Heart right ventricle (tissue), 16 donors: Measurements from ENCODE around the gene BPIFB3. TPM values are rescaled to one million over a fixed set of nuclear protein-coding genes. Genes with fewer than 3 reads are reported as not detected.

Experiments
- ATAC-seq, 8 donors: fragments of 200-7000 bp; cut with Tn5 transposase; one replicate each; pipeline ENCODE4 v1.9.1; 2020; ENCODE audit warnings: mild to moderate bottlenecking in 8 of 8, moderate library complexity in 8 of 8, moderate number of reproducible peaks in 1 of 8
- DNase-seq, 2 donors: peaks; one replicate each; pipeline ENCODE4 v3.0.0-alpha.2; 2020
- H3K27ac ChIP-seq, 10 donors: fragments of 200-600 bp; sonication (generic) in 2 of 10; one replicate each; pipeline versions ENCODE4 v1.5.0 to v1.8.0; 2020 to 2022; ENCODE audit warnings: mild to moderate bottlenecking in 3 of 10
- H3K27me3 ChIP-seq, 7 donors: fragments of 200-600 bp; one replicate each; pipeline ENCODE4 v1.8.0; 2021 to 2022; ENCODE audit warnings: mild to moderate bottlenecking in 2 of 7
- H3K36me3 ChIP-seq, 9 donors: fragments of 200-600 bp; sonication (generic) in 1 of 9; one replicate each; pipeline versions ENCODE4 v1.5.0 to v1.8.0; 2020 to 2022; ENCODE audit warnings: mild to moderate bottlenecking in 2 of 9
- H3K4me1 ChIP-seq, 9 donors: fragments of 200-600 bp; sonication (generic) in 1 of 9; one replicate each; pipeline versions ENCODE4 v1.5.0 to v1.8.0; 2020 to 2022; ENCODE audit warnings: mild to moderate bottlenecking in 4 of 9
- H3K4me3 ChIP-seq, 10 donors: fragments of 200-600 bp; sonication (generic) in 2 of 10; one replicate each; pipeline versions ENCODE4 v1.5.0 to v1.8.0; 2020 to 2022; ENCODE audit warnings: mild to moderate bottlenecking in 7 of 10, moderate library complexity in 2 of 10
- H3K9me3 ChIP-seq, 11 donors: fragments of 200-600 bp in 10 of 11; sonication (generic) in 2 of 11; one replicate each; pipeline versions ENCODE4 v1.5.0 to v1.8.0; 2013 to 2022; ENCODE audit warnings: mild to moderate bottlenecking in 2 of 11, control low read depth in 1 of 11, moderate library complexity in 1 of 11
- CTCF ChIP-seq, 9 donors: fragments of 200-600 bp; sonication (generic) in 2 of 9; IDR thresholded peaks; one replicate each; pipeline versions ENCODE4 v1.5.0 to v1.8.0; 2021 to 2022; ENCODE audit warnings: antibody characterized with exemption in 9 of 9, mild to moderate bottlenecking in 5 of 9, moderate library complexity in 1 of 9
- WGBS, 2 donors: extraction: QIAGEN DNeasy Blood & Tissue Kit; methylation state at CpG; one replicate each; pipeline ENCODE4 v1.1.7; 2013; ENCODE audit warnings: inconsistent platforms in 1 of 2; 5-methylcytosine and 5-hydroxymethylcytosine counted together
- intact Hi-C, 10 donors: fragments of 100-400 bp; cut with DNase I; formaldehyde crosslinking; loops; one replicate each; pipeline versions ENCODE4 v1.11.1 to v1.14.2; 2022
- polyA plus RNA-seq, 2 donors: library from polyadenylated mRNA; stranded (reverse); fragments of 200-250 nt; gene quantifications; one replicate each; pipeline ENCODE4 v1.2.3, GENCODE V29; 2013
- total RNA-seq, 10 donors: library from RNA; stranded (reverse); fragmentation: NEBNext Ultra II Directional in 3 of 10; extraction: Animal tissue kit (Norgen Biotek cat#: 25700) in 3 of 10; gene quantifications; one replicate each; pipeline versions ENCODE4 v1.2.1 to v1.2.4, GENCODE V29; 2021 to 2023
- donor health status: Arrhythmogenic right ventricular cardiomyopathy.
- donor health status: ischemic (EF 13 %, LVEDD 7.1; RV severe dilation, severe dysfunction).
- donor health status: healthy with polysubstance abuse.
- donor health status: DM: no; HTN: yes; CAD: no.
- donor health status: DM: no; HTN: no; CAD: no.
- donor health status: ischemic (EF 25% LVEDD 6.9; RV normal size, moderate dysfunction).
- donor health status: ischemic (EF 25% LVEDD 5.7; RV mildly dilated, moderate dysfunction).
- donor health status: healthy.
- donor health status: DM: yes; HTN: yes; CAD: no.
- donor health status: Ischemic cardiomyopathy.
- donor health status: ischemic (EF 35%, LVEDD 5.7; RV mildly dilated, moderate dysfunction).
- donor health status: nonischemic (EF 11% LVEDD 7.7; RV severe dilation, severe dysfunction).
- donor health status: DM: yes; HTN: yes; CAD: no.
- donor health status: PGD.
- donor health status: ischemic (EF 29% LVEDD 5.4; RV normal size, mild dysfunction).
- donor health status: nonischemic (EF 23%, LVEDD 6.1; RV moderate dilation, normal function).

The BPIFB3 gene
- total and polyA plus RNA-seq, 12 donors, result not detected

- Histone ChIP-seq H3K27me3 (peaks cover 0 to 9% (median 0%) of the 10 kb centered on the region in 7 donors), H3K4me3 (no peak overlapping the region), H3K27ac (no peak overlapping the region), H3K9me3 (no peaks in the 10 kb centered on the region), H3K36me3 (no peaks in the 10 kb centered on the region), H3K4me1 (no peaks in the 10 kb centered on the region)
- 45 to 50% methylated on average over 4 of the region's 4 CpGs for WGBS, 2 donors
- DNase-seq (no peak), ATAC-seq (no peak)
- intact Hi-C loops, result loop anchor here in 8 of 10 donors (2.0 to 10.0 kb wide), 8 partner anchors 194 to 422 kb away; partner anchors contain the start of gene C20orf203 (in 1 of the 8)
- TF ChIP-seq CTCF (IDR thresholded peaks at IDR 0.05), result no peak
These were observed 43.3 kb downstream of the BPIFB3 start for GRCh38 chr20:33097001-33097400.

GRCh38 chr20:33099843-33100538 is 46.3 kb downstream of the BPIFB3 start:
- intact Hi-C loops, result loop anchor here in 8 of 10 donors (5.0 to 10.0 kb wide), 6 partner anchors 195 to 425 kb away; partner anchors contain the start of gene C20orf203 (in 1 of the 8)
- Histone ChIP-seq H3K4me3 (no peak overlapping the region), H3K4me1 (no peaks in the 10 kb centered on the region), H3K36me3 (no peaks in the 10 kb centered on the region), H3K27me3 (peaks cover 0 to 30% (median 4%) of the 10 kb centered on the region in 7 donors), H3K9me3 (no peaks in the 10 kb centered on the region), H3K27ac (no peak overlapping the region)
- ATAC-seq, result no peak
- TF ChIP-seq CTCF (IDR thresholded peaks at IDR 0.05), result no peak
- 61 to 73% methylated on average over 10 of the region's 10 CpGs for WGBS, 2 donors
- DNase-seq, result no peak

GRCh38 chr20:33103556-33103955 is 49.9 kb downstream of the BPIFB3 start:
- no peak for TF ChIP-seq CTCF (IDR thresholded peaks at IDR 0.05)
- Histone ChIP-seq H3K4me3 (no peak overlapping the region), H3K9me3 (no peaks in the 10 kb centered on the region), H3K27me3 (peaks cover 0 to 25% (median 4%) of the 10 kb centered on the region in 7 donors), H3K27ac (no peak overlapping the region), H3K4me1 (peaks cover 0 to 6% (median 0%) of the 10 kb centered on the region in 9 donors), H3K36me3 (no peaks in the 10 kb centered on the region)
- ATAC-seq (no peak), DNase-seq (no peak)
- intact Hi-C loops, result no loop called here
- WGBS, 2 donors, result 80 to 86% methylated on average over 3 of the region's 3 CpGs

GRCh38 chr20:33104336-33104735 is 50.6 kb downstream of the BPIFB3 start:
- H3K36me3 ChIP-seq, result no peaks in the 10 kb centered on the region
- H3K4me1 ChIP-seq, result peaks cover 0 to 6% (median 0%) of the 10 kb centered on the region in 9 donors
- no peak for TF ChIP-seq CTCF (IDR thresholded peaks at IDR 0.05)
- H3K9me3 ChIP-seq, result no peaks in the 10 kb centered on the region
- intact Hi-C loops, result no loop called here
- H3K4me3 ChIP-seq, result no peak overlapping the region
- DNase-seq (no peak), ATAC-seq (no peak)
- no peak overlapping the region for H3K27ac ChIP-seq
- WGBS, 2 donors, result 90 to 94% methylated on average over 3 of the region's 3 CpGs
- peaks cover 0 to 25% (median 4%) of the 10 kb centered on the region in 7 donors for H3K27me3 ChIP-seq
